SKM-1 (cell line): ENCODE results near the gene BDKRB1.

ENCODE experiments used
- DNase-seq: peaks from one replicate; lab custom pipeline; 2025; ENCODE audit not compliant: unreplicated experiment; lab: John Stamatoyannopoulos, UW

BDKRB1 gene

GRCh38 chr14:96261053-96261452 is 5.0 kb downstream of the BDKRB1 start:
- no peak for DNase-seq

GRCh38 chr14:96261772-96262655 is 6.0 kb downstream of the BDKRB1 start:
- DNase-seq, result no peak

GRCh38 chr14:96263347-96264199 is 7.6 kb downstream of the BDKRB1 start:
- DNase-seq, result no peak

GRCh38 chr14:96264200-96264553 is 8.2 kb downstream of the BDKRB1 start:
- DNase-seq, result no peak

GRCh38 chr14:96264853-96265252 is 8.8 kb downstream of the BDKRB1 start:
- no peak for DNase-seq

GRCh38 chr14:96265383-96266095 is 9.5 kb downstream of the BDKRB1 start:
- DNase-seq, result no peak

GRCh38 chr14:96267336-96267735 is 11.3 kb downstream of the BDKRB1 start:
- no peak for DNase-seq

GRCh38 chr14:96267916-96268315 is 11.9 kb downstream of the BDKRB1 start:
- no peak for DNase-seq

GRCh38 chr14:96268431-96269358 is 12.7 kb downstream of the BDKRB1 start:
- DNase-seq, result no peak

GRCh38 chr14:96269359-96269710 is 13.3 kb downstream of the BDKRB1 start:
- no peak for DNase-seq

GRCh38 chr14:96270565-96271420 is 14.8 kb downstream of the BDKRB1 start:
- DNase-seq, result no peak

- no peak for DNase-seq
Measured at GRCh38 chr14:96271421-96271762, 15.4 kb downstream of the BDKRB1 start.

- no peak for DNase-seq
Measured at GRCh38 chr14:96272777-96273473, 16.9 kb downstream of the BDKRB1 start.

- no peak for DNase-seq
Measured at GRCh38 chr14:96273629-96274028, 17.6 kb downstream of the BDKRB1 start.

- DNase-seq, result no peak
Measured at GRCh38 chr14:96274122-96274521, 18.1 kb downstream of the BDKRB1 start.

- no peak for DNase-seq
Measured at GRCh38 chr14:96274543-96274942, 18.5 kb downstream of the BDKRB1 start.

GRCh38 chr14:96275177-96276112 is 19.4 kb downstream of the BDKRB1 start:
- no peak for DNase-seq

GRCh38 chr14:96277890-96278289 is 21.9 kb downstream of the BDKRB1 start:
- DNase-seq, result no peak
